HEK293 (cell line): Measurements from ENCODE around the gene RPL10A.

ENCODE experiments used
- CTCF ChIA-PET: fragments of 350-600 bp; formaldehyde crosslinking; extraction: SDS; loops from one replicate; lab custom pipeline; 2021; ENCODE audit warnings: antibody characterized with exemption; lab: Yijun Ruan, JAX
- POLR2A ChIA-PET: fragments of 300-600 bp; formaldehyde crosslinking; extraction: SDS; loops from one replicate; lab custom pipeline; 2020; ENCODE audit warnings: antibody characterized with exemption, inconsistent platforms; lab: Yijun Ruan, JAX
- H3K27ac ChIP-seq: fragments of 200-500 bp; sonication (Bioruptor generic); 2 replicates; pipeline ENCODE4 v1.5.1; 2014; ENCODE audit warnings: low read depth, low read length, control low read depth, inconsistent platforms; ENCODE audit errors: extremely low read depth
- H3K36me3 ChIP-seq, 2 experiments: fragments of 200-500 bp in 1 of 2; sonication (Bioruptor generic) in 1 of 2; 1 replicate in 1 of 2; 2 replicates in 1 of 2; pipeline ENCODE4 v1.5.1; 2014 to 2017; ENCODE audit warnings: inconsistent platforms in 2 of 2, low read length in 2 of 2; ENCODE audit not compliant: control insufficient read depth in 2 of 2, insufficient read depth in 1 of 2
- H3K4me1 ChIP-seq: fragments of 200-500 bp; sonication (Bioruptor generic); 2 replicates; pipeline ENCODE4 v1.5.1; 2014; ENCODE audit warnings: mild to moderate bottlenecking, low read length, inconsistent platforms; ENCODE audit not compliant: control insufficient read depth, insufficient read depth
- H3K4me3 ChIP-seq: 2 replicates; pipeline ENCODE4 v1.5.1; 2011; ENCODE audit warnings: low read depth, mild to moderate bottlenecking, control low read depth, low read length, moderate library complexity
- H3K9me3 ChIP-seq: fragments of 200-500 bp; sonication (Bioruptor generic); 2 replicates; pipeline ENCODE4 v1.5.1; 2014; ENCODE audit warnings: low read depth, low read length, inconsistent platforms; ENCODE audit not compliant: control insufficient read depth, insufficient read depth
- BCL11A ChIP-seq: fragments of 450-650 bp; formaldehyde crosslinking; IDR thresholded peaks from 2 replicates; pipeline ENCODE4 v1.5.1; 2016; ENCODE audit warnings: low read depth, missing biosample characterization, missing genetic modification characterization
- EGR2 ChIP-seq: fragments of 450-650 bp; formaldehyde crosslinking; IDR thresholded peaks from 2 replicates; pipeline ENCODE4 v1.5.1; 2016; ENCODE audit warnings: low read depth, missing biosample characterization, missing genetic modification characterization
- TRIM28 ChIP-seq: IDR thresholded peaks from 2 replicates; pipeline ENCODE4 v1.6.1; 2011; ENCODE audit warnings: low read length, control low read depth, borderline replicate concordance
- ZEB2 ChIP-seq: fragments of 450-650 bp; formaldehyde crosslinking; IDR thresholded peaks from 2 replicates; pipeline ENCODE4 v1.5.1; 2016; ENCODE audit warnings: missing biosample characterization, missing genetic modification characterization
- ZFHX2 ChIP-seq: fragments of 450-650 bp; formaldehyde crosslinking; conservative IDR thresholded peaks from 2 replicates; pipeline ENCODE4 v1.5.1; 2016; ENCODE audit warnings: missing biosample characterization, missing genetic modification characterization
- ZFP37 ChIP-seq: fragments of 450-650 bp; formaldehyde crosslinking; IDR thresholded peaks from 2 replicates; pipeline ENCODE4 v1.5.1; 2016; ENCODE audit warnings: missing biosample characterization, missing genetic modification characterization
- ZNF114 ChIP-seq: fragments of 450-650 bp; formaldehyde crosslinking; IDR thresholded peaks from 2 replicates; pipeline ENCODE4 v1.5.0; 2017; ENCODE audit warnings: missing biosample characterization, missing genetic modification characterization
- ZNF146 ChIP-seq: fragments of 450-650 bp; formaldehyde crosslinking; IDR thresholded peaks from 2 replicates; pipeline ENCODE4 v1.5.1; 2016; ENCODE audit warnings: missing biosample characterization, missing genetic modification characterization
- ZNF24 ChIP-seq: fragments of 450-650 bp; formaldehyde crosslinking; IDR thresholded peaks from 2 replicates; pipeline ENCODE4 v1.5.1; 2016; ENCODE audit warnings: missing biosample characterization, missing genetic modification characterization
- ZNF266 ChIP-seq: fragments of 450-650 bp; formaldehyde crosslinking; IDR thresholded peaks from 2 replicates; pipeline ENCODE4 v1.5.1; 2016; ENCODE audit warnings: missing biosample characterization, missing genetic modification characterization, low read depth
- ZNF473 ChIP-seq: fragments of 450-650 bp; formaldehyde crosslinking; IDR thresholded peaks from 2 replicates; pipeline ENCODE4 v1.5.1; 2017; ENCODE audit warnings: missing biosample characterization, missing genetic modification characterization
- ZNF548 ChIP-seq: fragments of 450-650 bp; formaldehyde crosslinking; IDR thresholded peaks from 2 replicates; pipeline ENCODE4 v1.5.1; 2016; ENCODE audit warnings: missing biosample characterization, missing genetic modification characterization
- ZNF629 ChIP-seq: fragments of 450-650 bp; formaldehyde crosslinking; IDR thresholded peaks from 2 replicates; pipeline ENCODE4 v1.5.1; 2017; ENCODE audit warnings: missing biosample characterization, missing genetic modification characterization
- ZNF843 ChIP-seq: fragments of 450-650 bp; formaldehyde crosslinking; IDR thresholded peaks from 2 replicates; pipeline ENCODE4 v1.5.1; 2016; ENCODE audit warnings: missing biosample characterization, missing genetic modification characterization
- ZSCAN16 ChIP-seq: fragments of 450-650 bp; formaldehyde crosslinking; IDR thresholded peaks from 2 replicates; pipeline ENCODE4 v1.5.1; 2016; ENCODE audit warnings: missing biosample characterization, missing genetic modification characterization
- TF ChIP-seq, protein P1 (sequence below): fragments of 450-650 bp; formaldehyde crosslinking; optimal IDR thresholded peaks from 2 replicates; pipeline ENCODE3; 2016; ENCODE audit warnings: missing biosample characterization, mild to moderate bottlenecking, missing genetic modification characterization
- TF ChIP-seq, protein P2 (sequence below): fragments of 450-650 bp; formaldehyde crosslinking; IDR thresholded peaks from 2 replicates; pipeline ENCODE4 v1.5.1; 2016; ENCODE audit warnings: missing biosample characterization, missing genetic modification characterization
- TF ChIP-seq, protein P3 (sequence below): fragments of 450-650 bp; formaldehyde crosslinking; IDR thresholded peaks from 2 replicates; pipeline ENCODE4 v1.5.1; 2016; ENCODE audit warnings: missing biosample characterization, missing genetic modification characterization
- TF ChIP-seq, protein P4 (sequence below): IDR thresholded peaks from 2 replicates; pipeline ENCODE4 v1.6.1; 2011; ENCODE audit warnings: mild to moderate bottlenecking, low read depth, low read length, borderline replicate concordance
- TF ChIP-seq, protein P5 (sequence below): fragments of 450-650 bp; formaldehyde crosslinking; conservative IDR thresholded peaks from 2 replicates; pipeline ENCODE4 v1.5.1; 2016; ENCODE audit warnings: low read depth, missing biosample characterization, missing genetic modification characterization

Gene RPL10A

DNA sequence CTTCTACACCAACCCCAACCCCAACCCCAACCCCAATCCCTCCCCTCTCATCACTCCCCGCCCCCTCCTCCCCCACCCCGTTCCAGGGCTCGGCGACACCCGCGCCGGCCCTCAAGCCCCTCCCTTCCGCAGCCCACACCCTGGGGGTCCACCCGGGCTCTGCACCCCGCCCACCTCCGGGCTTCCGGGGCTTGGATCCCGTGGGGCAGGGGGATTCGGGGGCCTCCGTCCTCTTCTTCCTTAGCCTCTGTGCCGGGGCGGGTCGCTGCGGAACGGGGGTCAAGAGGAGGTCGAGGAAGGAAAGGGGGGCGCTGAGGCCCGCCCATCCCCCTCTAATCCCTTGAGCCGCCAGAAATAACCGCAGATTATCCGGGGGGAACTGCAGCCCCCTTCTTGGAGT, 43.8 kb downstream of the RPL10A start:
- POLR2A ChIA-PET: no interaction called here
- Histone ChIP-seq H3K36me3 (no peaks in the 10 kb centered on the region), H3K27ac (no peak overlapping the region), H3K4me3 (no peak overlapping the region), H3K4me1 (no peaks in the 10 kb centered on the region), H3K9me3 (no peaks in the 10 kb centered on the region)
- CTCF ChIA-PET: no interaction called here
- TF ChIP-seq, protein P1, sequence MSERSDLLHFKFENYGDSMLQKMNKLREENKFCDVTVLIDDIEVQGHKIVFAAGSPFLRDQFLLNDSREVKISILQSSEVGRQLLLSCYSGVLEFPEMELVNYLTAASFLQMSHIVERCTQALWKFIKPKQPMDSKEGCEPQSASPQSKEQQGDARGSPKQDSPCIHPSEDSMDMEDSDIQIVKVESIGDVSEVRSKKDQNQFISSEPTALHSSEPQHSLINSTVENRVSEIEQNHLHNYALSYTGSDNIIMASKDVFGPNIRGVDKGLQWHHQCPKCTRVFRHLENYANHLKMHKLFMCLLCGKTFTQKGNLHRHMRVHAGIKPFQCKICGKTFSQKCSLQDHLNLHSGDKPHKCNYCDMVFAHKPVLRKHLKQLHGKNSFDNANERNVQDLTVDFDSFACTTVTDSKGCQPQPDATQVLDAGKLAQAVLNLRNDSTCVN (tag by site-specific recombination): no peak
- TF ChIP-seq BCL11A (tag by site-specific recombination) (no peak), ZNF114 (tag by site-specific recombination) (no peak), ZNF473 (no peak), TRIM28 (no peak), ZNF24 (tag by site-specific recombination) (no peak), ZEB2 (no peak), ZFP37 (tag by site-specific recombination) (no peak), ZNF629 (tag by site-specific recombination) (no peak), ZNF548 (tag by site-specific recombination) (no peak), ZSCAN16 (tag by site-specific recombination) (no peak), ZNF146 (tag by site-specific recombination) (no peak), ZNF266 (tag by site-specific recombination) (no peak)
- TF ChIP-seq, protein P2, sequence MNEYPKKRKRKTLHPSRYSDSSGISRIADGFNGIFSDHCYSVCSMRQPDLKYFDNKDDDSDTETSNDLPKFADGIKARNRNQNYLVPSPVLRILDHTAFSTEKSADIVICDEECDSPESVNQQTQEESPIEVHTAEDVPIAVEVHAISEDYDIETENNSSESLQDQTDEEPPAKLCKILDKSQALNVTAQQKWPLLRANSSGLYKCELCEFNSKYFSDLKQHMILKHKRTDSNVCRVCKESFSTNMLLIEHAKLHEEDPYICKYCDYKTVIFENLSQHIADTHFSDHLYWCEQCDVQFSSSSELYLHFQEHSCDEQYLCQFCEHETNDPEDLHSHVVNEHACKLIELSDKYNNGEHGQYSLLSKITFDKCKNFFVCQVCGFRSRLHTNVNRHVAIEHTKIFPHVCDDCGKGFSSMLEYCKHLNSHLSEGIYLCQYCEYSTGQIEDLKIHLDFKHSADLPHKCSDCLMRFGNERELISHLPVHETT (tag by site-specific recombination): no peak
- TF ChIP-seq, protein P3, sequence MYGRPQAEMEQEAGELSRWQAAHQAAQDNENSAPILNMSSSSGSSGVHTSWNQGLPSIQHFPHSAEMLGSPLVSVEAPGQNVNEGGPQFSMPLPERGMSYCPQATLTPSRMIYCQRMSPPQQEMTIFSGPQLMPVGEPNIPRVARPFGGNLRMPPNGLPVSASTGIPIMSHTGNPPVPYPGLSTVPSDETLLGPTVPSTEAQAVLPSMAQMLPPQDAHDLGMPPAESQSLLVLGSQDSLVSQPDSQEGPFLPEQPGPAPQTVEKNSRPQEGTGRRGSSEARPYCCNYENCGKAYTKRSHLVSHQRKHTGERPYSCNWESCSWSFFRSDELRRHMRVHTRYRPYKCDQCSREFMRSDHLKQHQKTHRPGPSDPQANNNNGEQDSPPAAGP: no peak
- TF ChIP-seq, protein P4, sequence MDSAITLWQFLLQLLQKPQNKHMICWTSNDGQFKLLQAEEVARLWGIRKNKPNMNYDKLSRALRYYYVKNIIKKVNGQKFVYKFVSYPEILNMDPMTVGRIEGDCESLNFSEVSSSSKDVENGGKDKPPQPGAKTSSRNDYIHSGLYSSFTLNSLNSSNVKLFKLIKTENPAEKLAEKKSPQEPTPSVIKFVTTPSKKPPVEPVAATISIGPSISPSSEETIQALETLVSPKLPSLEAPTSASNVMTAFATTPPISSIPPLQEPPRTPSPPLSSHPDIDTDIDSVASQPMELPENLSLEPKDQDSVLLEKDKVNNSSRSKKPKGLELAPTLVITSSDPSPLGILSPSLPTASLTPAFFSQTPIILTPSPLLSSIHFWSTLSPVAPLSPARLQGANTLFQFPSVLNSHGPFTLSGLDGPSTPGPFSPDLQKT: no peak
- TF ChIP-seq, protein P5, sequence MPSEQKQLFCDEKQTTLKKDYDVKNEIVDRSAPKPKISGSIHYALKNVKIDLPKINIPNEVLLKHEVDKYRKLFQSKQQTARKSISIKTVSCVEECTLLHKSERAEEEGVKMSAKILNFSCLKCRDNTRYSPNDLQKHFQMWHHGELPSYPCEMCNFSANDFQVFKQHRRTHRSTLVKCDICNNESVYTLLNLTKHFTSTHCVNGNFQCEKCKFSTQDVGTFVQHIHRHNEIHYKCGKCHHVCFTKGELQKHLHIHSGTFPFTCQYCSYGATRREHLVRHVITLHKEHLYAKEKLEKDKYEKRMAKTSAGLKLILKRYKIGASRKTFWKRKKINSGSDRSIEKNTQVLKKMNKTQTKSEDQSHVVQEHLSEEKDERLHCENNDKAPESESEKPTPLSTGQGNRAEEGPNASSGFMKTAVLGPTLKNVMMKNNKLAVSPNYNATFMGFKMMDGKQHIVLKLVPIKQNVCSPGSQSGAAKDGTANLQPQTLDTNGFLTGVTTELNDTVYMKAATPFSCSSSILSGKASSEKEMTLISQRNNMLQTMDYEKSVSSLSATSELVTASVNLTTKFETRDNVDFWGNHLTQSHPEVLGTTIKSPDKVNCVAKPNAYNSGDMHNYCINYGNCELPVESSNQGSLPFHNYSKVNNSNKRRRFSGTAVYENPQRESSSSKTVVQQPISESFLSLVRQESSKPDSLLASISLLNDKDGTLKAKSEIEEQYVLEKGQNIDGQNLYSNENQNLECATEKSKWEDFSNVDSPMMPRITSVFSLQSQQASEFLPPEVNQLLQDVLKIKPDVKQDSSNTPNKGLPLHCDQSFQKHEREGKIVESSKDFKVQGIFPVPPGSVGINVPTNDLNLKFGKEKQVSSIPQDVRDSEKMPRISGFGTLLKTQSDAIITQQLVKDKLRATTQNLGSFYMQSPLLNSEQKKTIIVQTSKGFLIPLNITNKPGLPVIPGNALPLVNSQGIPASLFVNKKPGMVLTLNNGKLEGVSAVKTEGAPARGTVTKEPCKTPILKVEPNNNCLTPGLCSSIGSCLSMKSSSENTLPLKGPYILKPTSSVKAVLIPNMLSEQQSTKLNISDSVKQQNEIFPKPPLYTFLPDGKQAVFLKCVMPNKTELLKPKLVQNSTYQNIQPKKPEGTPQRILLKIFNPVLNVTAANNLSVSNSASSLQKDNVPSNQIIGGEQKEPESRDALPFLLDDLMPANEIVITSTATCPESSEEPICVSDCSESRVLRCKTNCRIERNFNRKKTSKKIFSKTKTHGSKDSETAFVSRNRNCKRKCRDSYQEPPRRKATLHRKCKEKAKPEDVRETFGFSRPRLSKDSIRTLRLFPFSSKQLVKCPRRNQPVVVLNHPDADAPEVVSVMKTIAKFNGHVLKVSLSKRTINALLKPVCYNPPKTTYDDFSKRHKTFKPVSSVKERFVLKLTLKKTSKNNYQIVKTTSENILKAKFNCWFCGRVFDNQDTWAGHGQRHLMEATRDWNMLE (tag by site-specific recombination): no peak

DNA sequence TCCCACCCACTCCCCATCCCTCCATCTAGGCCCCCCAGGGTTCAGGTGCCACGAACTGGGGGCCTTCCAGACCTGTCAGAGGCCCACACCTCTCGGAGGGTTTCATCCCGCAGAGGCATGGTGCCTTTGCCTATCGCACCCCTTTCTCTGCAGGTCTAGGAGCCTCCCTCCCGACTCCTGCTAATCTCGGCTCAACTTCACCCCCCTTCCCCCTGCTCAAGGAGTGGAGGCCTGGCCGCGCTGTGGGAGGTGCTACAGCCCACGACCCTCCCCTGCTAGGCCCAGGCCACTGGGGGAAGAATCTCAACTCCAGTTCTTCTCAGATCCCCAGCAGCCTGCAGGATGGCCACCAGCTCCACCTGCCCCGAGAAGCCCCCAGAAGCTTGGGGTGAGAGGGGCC, 44.5 kb downstream of the RPL10A start, which contains the start of gene TULP1:
Gene TULP1 (minus strand): TSS at position 157 of the 400 bp plus-strand sequence. CDS start 38 bp downstream, at position 119.
- no peaks in the 10 kb centered on the region for H3K4me1 ChIP-seq
- no peaks in the 10 kb centered on the region for H3K9me3 ChIP-seq
- POLR2A ChIA-PET: no interaction called here
- H3K4me3 ChIP-seq: no peak within 1 kb of the TSS
- TF ChIP-seq EGR2 (tag by site-specific recombination) (0 out of 2 replicates have a peak, but pooled peaks have one; percentile 14), ZFHX2 (0 out of 2 replicates have a peak, but pooled peaks have one; percentile 11), ZNF843 (no peak)
- H3K27ac ChIP-seq: no peak within 1 kb of the TSS
- CTCF ChIA-PET: interaction anchor here (0.6 to 1.0 kb wide), 2 partner anchors 50 to 245 kb away, joined by 3 to 4 read pairs; no protein-coding TSS in a partner anchor
- no peaks in the 10 kb centered on the region for H3K36me3 ChIP-seq
